ENCODE results near the gene PAFAH1B1.
"Not testable (repeated sequence)": the region's sequence is repeated elsewhere in the genome, so short reads cannot be mapped to it uniquely, and the experiment has no call there.

PAFAH1B1 gene

DNA sequence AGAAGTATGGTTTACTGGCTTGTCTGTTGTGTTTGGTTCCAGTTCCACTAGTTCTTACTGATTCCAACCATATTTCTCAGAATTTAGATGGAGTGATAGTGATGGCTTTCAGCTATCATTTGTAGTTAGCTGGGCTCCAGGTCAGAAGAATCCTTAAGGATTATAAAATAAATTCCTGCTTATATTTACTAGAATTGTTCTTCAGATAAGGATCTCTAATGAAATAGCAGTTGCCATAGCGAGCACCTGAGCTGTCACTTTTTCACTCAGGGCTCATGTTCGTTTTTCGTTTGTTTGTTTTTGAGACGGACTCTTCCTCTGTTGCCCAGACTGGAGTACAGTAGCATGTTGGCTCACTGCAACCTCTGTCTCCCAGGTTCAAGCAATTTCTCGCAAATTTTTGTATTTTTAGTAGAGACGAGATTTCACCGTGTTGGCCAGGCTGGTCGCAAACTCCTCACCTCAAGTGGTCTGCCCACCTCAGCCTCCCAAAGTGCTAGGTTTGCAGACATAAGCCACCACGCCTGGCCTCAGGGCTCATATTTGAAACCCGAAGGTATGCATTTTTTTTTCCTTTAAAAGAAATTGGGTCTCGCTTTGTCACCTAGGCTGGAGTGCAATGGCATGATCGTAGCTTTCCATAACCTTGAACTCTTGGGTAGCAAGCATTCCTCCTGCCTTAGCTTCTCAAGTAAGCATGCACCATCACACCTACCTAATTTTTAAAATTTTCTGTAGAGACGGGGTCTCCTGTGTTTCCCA, 42.9 kb downstream of the PAFAH1B1 start:
- no peak for DNase-seq

GRCh38 chr17:2637422-2637821, 44.0 kb downstream of the PAFAH1B1 start:
- no peak for DNase-seq

GRCh38 chr17:2644971-2645370, 51.5 kb downstream of the PAFAH1B1 start:
- no peak for DNase-seq

DNA sequence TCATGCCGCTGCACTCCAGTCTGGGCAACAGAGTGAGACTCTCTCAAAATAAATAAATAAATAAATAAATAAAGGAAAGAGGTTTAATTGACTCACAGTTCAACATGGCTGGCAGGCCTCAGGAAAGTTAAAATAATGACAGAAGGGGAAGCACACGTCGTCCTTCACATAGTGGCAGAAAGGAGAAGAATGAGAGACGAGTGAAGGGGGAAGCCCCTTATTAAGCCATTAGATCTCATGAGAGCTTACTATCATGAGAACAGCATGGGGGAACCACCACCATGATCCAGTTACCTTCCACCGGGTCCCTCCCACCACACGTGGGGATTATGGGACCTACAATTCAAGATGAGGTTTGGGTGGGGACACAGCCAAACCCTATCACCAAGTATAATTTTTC, 54.5 kb downstream of the PAFAH1B1 start:
- no peak for DNase-seq

- DNase-seq: no peak
Measured at GRCh38 chr17:2649191-2649590, 55.7 kb downstream of the PAFAH1B1 start.

DNA sequence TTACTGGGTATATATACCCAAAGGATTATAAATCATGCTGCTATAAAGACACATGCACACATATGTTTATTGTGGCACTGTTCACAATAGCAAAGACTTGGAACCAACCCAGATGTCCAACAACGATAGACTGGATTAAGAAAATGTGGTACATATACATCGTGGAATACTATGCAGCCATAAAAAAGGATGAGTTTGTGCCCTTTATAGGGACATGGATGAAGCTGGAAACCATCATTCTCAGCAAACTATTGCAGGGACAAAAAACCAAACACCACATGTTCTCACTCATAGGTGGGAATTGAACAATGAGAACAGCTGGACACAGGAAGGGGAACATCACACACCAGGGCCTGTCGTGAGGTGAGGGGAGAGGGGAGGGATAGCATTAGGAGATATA, 59.5 kb downstream of the PAFAH1B1 start:
- not testable (repeated sequence) for DNase-seq

DNA sequence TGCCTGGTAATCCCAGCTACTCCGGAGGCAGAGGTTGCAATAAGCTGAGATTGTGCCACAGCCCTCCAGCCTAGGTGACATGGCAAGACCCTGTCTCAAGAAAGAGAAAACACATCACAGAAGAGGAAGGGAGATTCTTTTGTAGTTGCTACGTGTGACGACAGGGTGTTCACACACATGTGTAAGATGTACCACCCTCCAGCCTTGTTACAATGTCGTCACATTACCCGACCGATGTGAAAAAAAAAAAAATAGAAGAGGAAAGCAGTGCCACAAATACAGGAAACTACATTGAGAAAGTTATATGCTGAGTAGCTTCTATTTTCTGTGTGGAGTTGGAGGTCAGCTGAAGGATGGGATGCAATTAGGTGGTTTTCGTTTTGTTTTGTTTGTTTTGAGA, 62.1 kb downstream of the PAFAH1B1 start:
- no peak for DNase-seq

GRCh38 chr17:2656283-2656682, 62.8 kb downstream of the PAFAH1B1 start:
- no peak for DNase-seq

GRCh38 chr17:2659337-2659736, 65.9 kb downstream of the PAFAH1B1 start:
- DNase-seq: not testable (repeated sequence)

- DNase-seq: not testable (repeated sequence)
Measured at GRCh38 chr17:2660410-2660809, 67.0 kb downstream of the PAFAH1B1 start.

GRCh38 chr17:2672026-2672425, 78.6 kb downstream of the PAFAH1B1 start:
- no peak for DNase-seq

- DNase-seq: not testable (repeated sequence)
Measured at GRCh38 chr17:2679247-2679646, 85.8 kb downstream of the PAFAH1B1 start.

- no peak for DNase-seq
Measured at GRCh38 chr17:2680961-2681360, 87.5 kb downstream of the PAFAH1B1 start.

DNA sequence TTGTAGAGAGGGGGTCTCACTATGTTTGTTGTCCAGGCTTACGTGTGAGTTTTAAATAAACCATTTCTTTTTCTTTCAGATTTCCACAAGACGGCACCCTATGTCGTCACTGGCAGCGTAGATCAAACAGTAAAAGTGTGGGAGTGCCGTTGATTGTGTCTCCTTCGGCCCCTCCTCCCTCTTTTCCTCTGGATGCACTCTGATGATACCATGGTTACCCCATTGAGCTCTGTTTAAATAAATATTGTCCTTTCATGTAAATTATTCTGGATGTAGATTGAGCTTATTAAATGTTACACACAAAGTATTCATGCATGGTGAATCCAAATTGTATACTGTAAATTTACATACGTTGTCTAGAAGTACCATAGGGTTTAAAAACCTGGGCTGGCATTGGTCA, 88.2 kb downstream of the PAFAH1B1 start:
- DNase-seq: no peak

DNA sequence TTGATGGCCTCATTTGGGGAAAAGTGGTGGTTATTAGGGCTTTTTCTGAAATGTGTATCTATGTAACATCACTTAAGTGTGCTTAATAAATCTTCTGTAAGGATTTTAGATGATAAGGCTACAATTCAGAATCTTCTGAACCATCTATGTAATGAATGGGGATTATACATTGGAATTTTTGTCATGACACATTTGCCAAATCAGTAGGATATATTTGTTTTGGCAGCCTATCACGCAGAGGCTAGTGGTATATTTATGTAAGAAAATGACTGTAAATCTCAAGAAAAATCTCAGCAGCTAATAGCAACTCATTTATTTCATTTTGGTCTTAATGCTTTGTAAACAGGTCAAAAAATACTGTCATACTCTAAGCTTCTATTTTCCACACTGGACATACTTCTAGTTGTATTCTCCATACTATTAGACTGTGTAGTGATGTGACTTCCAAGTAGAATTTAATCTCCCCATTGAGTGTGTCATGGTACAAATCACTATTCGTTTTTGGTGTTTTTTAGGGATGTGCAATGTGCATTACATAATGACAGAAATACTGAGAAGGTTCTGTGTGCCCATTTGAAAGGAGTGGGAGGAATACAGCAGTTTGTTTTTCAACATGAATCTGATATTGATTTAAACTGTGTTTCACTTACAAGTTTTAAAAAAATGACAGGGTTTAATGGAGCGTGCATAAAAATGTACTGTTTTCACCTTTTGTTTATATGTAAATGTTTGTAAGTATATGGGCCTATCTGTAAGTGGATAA, 88.9 kb downstream of the PAFAH1B1 start:
- no peak for DNase-seq

DNA sequence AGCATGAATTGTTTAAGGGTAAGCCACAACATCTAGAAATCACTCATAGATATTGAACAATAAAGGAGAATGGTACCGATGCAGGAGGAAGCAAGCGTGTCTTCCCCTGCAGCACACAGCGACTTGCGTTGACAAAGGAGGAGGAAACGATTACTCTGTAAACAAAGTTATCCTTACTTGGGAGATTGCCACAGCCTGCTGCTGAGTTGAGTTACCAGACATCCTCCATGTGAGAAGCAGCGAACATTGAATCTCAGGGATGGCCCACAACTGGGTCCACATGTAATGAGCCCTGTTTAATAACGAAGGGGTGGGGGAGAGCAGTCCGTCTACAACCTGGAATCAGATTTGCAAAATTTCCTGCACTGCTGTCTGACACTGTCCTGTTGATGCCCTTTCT, 90.5 kb downstream of the PAFAH1B1 start:
- no peak for DNase-seq

DNA sequence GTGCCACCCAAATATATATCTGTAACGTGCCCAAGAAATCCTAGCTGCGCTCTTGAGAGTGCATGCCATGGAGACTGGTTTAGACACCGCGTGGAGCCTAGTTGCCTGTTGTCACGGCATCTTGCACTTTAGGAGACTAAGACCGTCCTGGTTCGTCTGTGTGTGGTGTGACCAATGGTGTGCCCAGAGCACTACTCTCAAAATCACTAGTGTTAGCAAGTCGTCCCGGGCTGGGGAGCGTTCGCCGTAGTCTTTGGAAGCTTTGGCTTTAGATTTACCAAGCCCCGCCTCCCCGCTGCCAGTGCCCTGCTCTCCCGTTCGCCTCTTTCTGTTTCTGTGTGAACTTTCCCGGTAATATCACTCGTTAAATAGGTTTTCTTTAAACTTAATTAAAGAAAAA, 91.1 kb downstream of the PAFAH1B1 start:
- DNase-seq: no peak

GRCh38 chr17:2685696-2686095, 92.2 kb downstream of the PAFAH1B1 start:
- no peak for DNase-seq

DNA sequence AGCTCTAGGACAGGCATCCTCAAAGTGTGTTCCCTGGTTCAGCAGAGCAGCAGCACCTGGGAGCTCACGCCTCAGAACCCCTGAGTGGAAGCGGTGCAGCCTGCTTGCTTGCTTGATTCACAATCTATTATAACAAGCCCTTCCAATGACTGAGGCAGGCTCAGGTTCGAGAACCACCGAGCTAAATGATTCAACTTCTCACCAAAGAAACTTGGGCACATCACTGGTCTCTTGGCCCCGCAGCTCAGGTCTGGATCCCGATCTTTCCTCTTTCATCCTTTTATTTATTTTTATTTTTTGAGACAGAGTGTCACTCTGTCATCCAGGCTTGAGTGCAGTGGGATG, 93.6 kb downstream of the PAFAH1B1 start:
- DNase-seq: no peak

DNA sequence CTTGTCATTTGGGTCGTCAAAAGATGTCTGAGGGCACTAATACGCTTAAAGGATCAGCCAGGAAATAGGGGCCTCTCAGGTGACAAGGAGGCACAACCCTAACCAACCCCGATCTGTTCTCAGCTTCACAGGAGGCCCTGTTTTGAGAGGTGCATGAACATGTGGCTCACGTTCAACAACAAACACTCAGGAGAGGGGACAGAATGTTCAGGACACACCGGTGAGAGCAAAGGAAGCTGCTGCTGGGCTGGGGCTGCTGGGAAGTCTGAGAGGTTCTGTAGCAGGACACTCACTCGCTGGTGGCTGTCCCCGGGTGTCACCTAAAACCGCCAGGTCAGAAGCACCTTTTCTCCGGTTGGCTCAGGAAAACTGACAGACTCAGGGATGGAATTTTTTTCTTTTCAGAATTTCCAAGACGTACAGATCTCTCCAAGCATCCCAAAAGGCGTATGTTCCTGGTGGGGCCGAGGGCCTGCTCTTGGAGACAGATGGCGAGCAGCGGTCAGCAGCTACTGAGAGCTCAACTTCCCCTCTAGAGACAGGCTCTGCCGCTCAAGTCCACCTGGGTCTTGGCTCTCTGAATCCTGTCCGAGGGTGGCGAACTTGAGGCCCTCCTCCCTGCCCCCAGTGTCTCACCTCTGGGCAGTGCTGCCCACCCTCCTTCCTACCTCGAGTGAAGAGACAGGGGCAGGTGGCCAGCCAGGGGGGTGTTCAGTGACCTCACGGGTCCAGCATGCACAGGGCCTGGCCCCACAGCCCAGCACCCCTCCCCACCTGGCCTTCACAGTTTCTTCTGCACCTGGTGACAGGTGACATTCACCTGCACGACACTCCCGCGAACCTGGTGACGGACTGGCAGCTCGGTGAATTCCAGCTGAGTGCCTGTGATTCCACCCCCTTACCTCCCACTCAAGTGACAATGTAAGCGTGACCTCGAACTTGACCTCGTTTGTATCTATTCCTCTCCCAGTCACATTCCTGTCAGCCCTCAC, 95.2 kb downstream of the PAFAH1B1 start:
- DNase-seq: no peak

GRCh38 chr17:2689411-2690164, 96.1 kb downstream of the PAFAH1B1 start:
- no peak for DNase-seq

Data from GF-D8 (cell line).